ENCODE measurements around the gene CNIH2.
A peak's percentile ranks its signal among the peaks of the same experiment; 100 is the strongest.
"Not testable (repeated sequence)": the region's sequence is repeated elsewhere in the genome, so short reads cannot be mapped to it uniquely, and the experiment has no call there.

The CNIH2 gene

DNA sequence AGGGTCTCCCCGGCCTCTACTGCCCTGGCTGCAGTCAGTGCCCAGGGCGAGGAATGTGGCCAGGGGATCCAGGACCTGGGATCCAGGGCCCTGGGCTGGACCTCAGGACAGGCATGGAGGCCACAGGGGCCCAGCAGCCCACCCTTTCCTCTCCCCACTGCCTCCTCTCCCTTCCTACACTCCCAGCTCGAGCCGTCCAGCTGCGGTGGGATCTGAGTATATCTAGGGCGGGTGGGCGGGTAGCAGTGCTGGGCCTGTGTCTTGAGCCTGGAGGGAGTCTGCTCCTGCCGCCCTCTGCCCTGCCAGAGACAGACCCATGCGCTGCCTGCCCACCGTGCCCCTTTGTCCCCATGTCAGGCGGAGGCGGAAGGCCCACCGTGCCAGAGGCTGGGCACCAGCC, 1.4 kb upstream of the CNIH2 start:
- not testable (repeated sequence) for H3K4me3 Mint-ChIP-seq
- peaks cover 64% of the 10 kb centered on the region for H3K36me3 Mint-ChIP-seq (ENCODE audit: low read depth)

GRCh38 chr11:66277064-66277463, 911 bp upstream of the CNIH2 start:
- H3K4me3 Mint-ChIP-seq; intact Hi-C loops (cut with micrococcal nuclease); H3K9me3 Mint-ChIP-seq: not testable (repeated sequence)
- H3K27me3 Mint-ChIP-seq: peaks cover 46% of the 10 kb centered on the region
- peaks cover 30% of the 10 kb centered on the region for H3K4me1 Mint-ChIP-seq (ENCODE audit: low read depth)
- H3K27ac Mint-ChIP-seq: peak overlapping the region; percentile 54
- H3K36me3 Mint-ChIP-seq (ENCODE audit: low read depth): peaks cover 59% of the 10 kb centered on the region

More for the DNA sequence above, 1.4 kb upstream of the CNIH2 start:
- Mint-ChIP-seq H3K27me3 (peaks cover 43% of the 10 kb centered on the region), H3K4me1 (ENCODE audit: low read depth) (peaks cover 29% of the 10 kb centered on the region), H3K27ac (peak overlapping the region; percentile 54)
- H3K9me3 Mint-ChIP-seq; intact Hi-C loops (cut with micrococcal nuclease): not testable (repeated sequence)

- peak overlapping the region; percentile 61 for H3K4me3 Mint-ChIP-seq
- no peak overlapping the region for H3K27ac Mint-ChIP-seq
- H3K9me3 Mint-ChIP-seq: no peaks in the 10 kb centered on the region
- peaks cover 51% of the 10 kb centered on the region for H3K36me3 Mint-ChIP-seq (ENCODE audit: low read depth)
- intact Hi-C loops (cut with micrococcal nuclease): no loop called here
- peaks cover 43% of the 10 kb centered on the region for H3K4me1 Mint-ChIP-seq (ENCODE audit: low read depth)
- H3K27me3 Mint-ChIP-seq: peaks cover 46% of the 10 kb centered on the region
Observed at GRCh38 chr11:66278363-66279091, 552 bp downstream of the CNIH2 start.

- Mint-ChIP-seq H3K9me3 (no peaks in the 10 kb centered on the region), H3K4me3 (no peak overlapping the region), H3K4me1 (ENCODE audit: low read depth) (peaks cover 43% of the 10 kb centered on the region), H3K36me3 (ENCODE audit: low read depth) (peaks cover 50% of the 10 kb centered on the region), H3K27ac (peak overlapping the region; percentile 8), H3K27me3 (peaks cover 46% of the 10 kb centered on the region)
- intact Hi-C loops (cut with micrococcal nuclease): no loop called here
Observed at GRCh38 chr11:66279092-66279734, 1.2 kb downstream of the CNIH2 start.

DNA sequence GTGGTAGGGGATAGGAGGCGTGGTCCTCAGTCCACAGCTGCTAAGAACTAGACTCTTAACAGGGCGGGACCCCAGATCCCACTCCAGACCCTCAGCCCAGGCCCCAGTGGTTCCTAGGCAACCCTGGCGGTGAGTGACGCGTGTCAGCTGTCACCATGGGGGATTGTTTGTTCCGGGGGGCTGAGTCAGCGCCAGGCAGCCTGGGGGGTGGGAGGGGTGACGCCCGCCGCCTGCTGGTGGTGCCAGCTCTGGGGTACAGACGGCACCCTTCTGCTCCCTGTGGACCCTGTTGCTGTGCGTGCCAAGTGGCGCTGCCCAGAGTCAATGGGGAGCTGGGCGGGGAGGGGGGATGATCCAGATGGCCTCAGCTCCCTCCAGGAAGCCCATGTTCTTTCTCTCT, 2.5 kb downstream of the CNIH2 start:
- Mint-ChIP-seq H3K9me3 (no peaks in the 10 kb centered on the region), H3K36me3 (ENCODE audit: low read depth) (peaks cover 50% of the 10 kb centered on the region), H3K27ac (no peak overlapping the region), H3K4me3 (no peak overlapping the region), H3K4me1 (ENCODE audit: low read depth) (peaks cover 43% of the 10 kb centered on the region), H3K27me3 (peaks cover 46% of the 10 kb centered on the region)
- intact Hi-C loops (cut with micrococcal nuclease): no loop called here

DNA sequence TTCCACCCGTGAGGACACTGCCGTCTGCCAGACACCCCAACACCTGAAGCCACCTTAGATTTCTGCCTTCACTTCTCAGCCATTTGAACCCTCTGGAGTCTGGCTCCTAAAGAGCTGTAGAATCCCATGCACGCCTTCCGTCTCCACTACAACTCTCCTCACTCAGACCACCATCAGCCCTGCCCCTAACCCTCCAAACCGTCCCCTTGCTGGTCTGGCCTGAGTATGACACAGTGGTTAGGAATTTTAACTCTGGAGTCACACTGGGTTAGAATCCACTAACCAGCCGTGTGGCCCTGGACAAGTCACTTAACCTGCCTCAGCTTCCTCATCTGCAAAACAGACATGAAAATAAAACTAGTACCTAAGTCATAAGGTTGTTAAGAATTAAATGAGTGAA, 3.0 kb downstream of the CNIH2 start:
- no peak overlapping the region for H3K27ac Mint-ChIP-seq

DNA sequence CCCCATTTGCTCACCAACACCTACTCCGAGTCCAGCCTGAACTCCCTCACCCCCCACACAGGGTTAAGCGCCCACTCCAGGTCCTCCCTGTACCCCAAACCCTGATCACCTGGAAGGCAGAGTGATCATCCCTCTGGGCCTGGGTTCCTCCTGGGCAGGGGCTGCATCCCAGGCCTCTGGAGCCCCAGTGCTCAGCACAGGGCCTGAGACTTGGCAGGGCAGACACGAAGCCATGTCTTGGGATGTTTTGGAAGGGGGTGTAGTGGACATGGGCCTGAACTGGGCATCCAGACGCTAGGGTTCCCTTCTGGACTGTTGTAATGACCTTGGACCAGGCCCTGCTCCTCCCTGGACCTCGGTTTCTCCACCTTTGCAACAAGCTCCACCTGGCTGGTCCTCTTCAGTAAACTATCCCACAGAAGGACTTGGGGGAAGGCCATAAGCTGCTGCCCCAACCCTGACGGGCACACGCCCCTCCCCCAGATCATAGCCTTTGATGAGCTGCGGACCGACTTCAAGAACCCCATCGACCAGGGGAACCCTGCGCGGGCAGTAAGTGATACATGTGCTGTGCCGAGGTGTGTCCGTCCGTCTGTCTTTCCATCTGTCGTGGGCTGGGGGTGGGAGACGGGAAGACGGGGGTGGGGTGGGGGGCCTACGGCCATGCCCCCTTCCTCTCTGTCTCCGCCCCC, 3.9 kb downstream of the CNIH2 start:
- Mint-ChIP-seq H3K9me3 (no peaks in the 10 kb centered on the region), H3K36me3 (ENCODE audit: low read depth) (peaks cover 46% of the 10 kb centered on the region), H3K4me1 (ENCODE audit: low read depth) (peaks cover 45% of the 10 kb centered on the region), H3K4me3 (no peak overlapping the region), H3K27ac (no peak overlapping the region), H3K27me3 (peaks cover 42% of the 10 kb centered on the region)
- intact Hi-C loops (cut with micrococcal nuclease): loop anchor here (1.0 to 2.0 kb wide), 2 partner anchors 13 to 60 kb away; partner anchors contain the start of gene RAB1B

More for the DNA sequence above, 3.0 kb downstream of the CNIH2 start:
- H3K36me3 Mint-ChIP-seq (ENCODE audit: low read depth): peaks cover 50% of the 10 kb centered on the region
- peaks cover 46% of the 10 kb centered on the region for H3K27me3 Mint-ChIP-seq
- H3K4me3 Mint-ChIP-seq: no peak overlapping the region
- intact Hi-C loops (cut with micrococcal nuclease): no loop called here
- H3K4me1 Mint-ChIP-seq (ENCODE audit: low read depth): peaks cover 43% of the 10 kb centered on the region
- H3K9me3 Mint-ChIP-seq: no peaks in the 10 kb centered on the region

DNA sequence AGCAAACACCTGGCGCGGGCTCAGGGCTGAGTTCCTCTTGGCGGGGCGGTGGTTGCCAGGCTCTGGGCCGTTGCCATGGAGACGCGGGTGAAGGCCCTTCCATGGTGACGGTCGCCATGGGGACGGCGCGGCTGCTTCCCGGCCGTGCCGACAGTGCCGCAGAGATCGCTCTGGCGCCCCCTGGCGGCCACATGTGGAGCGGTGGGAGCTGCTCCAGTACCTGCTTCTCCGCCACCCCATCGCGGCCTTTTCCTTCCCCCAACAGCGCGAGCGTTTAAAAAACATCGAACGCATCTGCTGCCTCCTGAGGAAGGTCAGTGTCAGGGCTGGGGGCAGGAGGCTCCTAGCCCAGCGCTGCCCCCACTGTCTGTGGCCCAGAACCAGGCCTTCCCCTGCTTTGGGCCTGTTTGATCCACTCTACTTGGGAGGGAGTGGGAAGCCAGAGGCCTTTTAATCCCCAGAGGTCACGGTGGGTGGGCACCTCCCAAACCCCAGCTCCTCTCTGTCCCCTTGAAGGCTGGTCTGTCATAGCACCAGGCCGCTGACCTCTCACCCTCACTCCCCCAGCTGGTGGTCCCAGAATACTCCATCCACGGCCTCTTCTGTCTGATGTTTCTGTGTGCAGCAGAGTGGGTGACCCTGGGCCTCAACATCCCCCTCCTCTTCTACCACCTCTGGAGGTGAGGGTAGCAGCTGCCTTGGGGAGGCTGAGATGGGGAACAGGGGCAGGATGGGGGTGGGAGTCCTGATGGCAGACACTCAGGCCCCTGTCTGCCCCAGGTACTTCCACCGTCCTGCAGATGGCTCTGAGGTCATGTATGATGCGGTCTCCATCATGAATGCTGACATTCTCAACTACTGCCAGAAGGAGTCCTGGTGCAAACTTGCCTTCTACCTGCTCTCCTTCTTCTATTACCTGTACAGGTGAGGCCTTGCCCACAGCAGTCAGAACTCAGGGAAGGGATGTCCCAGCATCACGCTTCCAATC, 4.8 kb downstream of the CNIH2 start:
- H3K4me1 Mint-ChIP-seq (ENCODE audit: low read depth): peaks cover 45% of the 10 kb centered on the region
- H3K9me3 Mint-ChIP-seq: no peaks in the 10 kb centered on the region
- no peak overlapping the region for H3K4me3 Mint-ChIP-seq
- H3K27ac Mint-ChIP-seq: no peak overlapping the region
- H3K27me3 Mint-ChIP-seq: peaks cover 33% of the 10 kb centered on the region
- intact Hi-C loops (cut with micrococcal nuclease): loop anchor here (1.0 to 2.0 kb wide), 2 partner anchors 14 to 60 kb away; partner anchors contain the start of gene RAB1B
- peaks cover 44% of the 10 kb centered on the region for H3K36me3 Mint-ChIP-seq (ENCODE audit: low read depth)

- peaks cover 46% of the 10 kb centered on the region for H3K36me3 Mint-ChIP-seq (ENCODE audit: low read depth)
- intact Hi-C loops (cut with micrococcal nuclease): loop anchor here (2.0 kb wide), 1 partner anchor 15 kb away; the partner anchor contains the start of gene RAB1B
- peaks cover 51% of the 10 kb centered on the region for H3K4me1 Mint-ChIP-seq (ENCODE audit: low read depth)
- H3K27me3 Mint-ChIP-seq: peaks cover 32% of the 10 kb centered on the region
- H3K9me3 Mint-ChIP-seq: no peaks in the 10 kb centered on the region
- H3K27ac Mint-ChIP-seq: no peak overlapping the region
- no peak overlapping the region for H3K4me3 Mint-ChIP-seq
Observed at GRCh38 chr11:66283461-66284105, 5.6 kb downstream of the CNIH2 start.

DNA sequence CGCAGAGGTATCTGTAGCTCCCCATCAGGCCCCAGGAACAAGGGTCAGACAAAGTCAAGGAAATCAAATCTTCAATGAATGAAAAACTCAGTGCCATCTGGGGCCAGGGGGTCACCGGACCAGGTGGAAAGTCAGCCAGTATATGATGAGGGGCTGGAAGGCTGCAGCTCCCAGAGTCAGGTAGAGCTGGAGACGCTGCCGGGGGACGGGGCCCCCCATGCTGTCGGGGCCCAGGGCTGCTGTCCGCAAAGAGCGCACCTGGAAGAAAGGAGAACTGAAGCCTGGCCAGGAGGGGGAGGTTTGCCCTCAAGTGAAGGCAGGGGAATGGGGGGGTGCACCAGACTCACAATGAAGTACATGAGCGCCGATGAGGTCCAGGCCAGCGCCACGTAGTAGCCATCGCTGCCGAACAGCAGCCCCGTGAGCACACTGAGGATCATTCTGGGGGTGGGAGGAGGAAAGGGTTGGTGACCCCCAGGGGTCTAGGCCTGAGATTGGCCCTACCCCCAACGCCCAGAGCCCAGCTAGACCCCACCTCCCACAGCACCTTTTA, 6.6 kb downstream of the CNIH2 start:
- H3K4me1 Mint-ChIP-seq (ENCODE audit: low read depth): peaks cover 45% of the 10 kb centered on the region
- intact Hi-C loops (cut with micrococcal nuclease): no loop called here
- H3K27me3 Mint-ChIP-seq: peaks cover 22% of the 10 kb centered on the region
- H3K4me3 Mint-ChIP-seq: no peak overlapping the region
- no peak overlapping the region for H3K27ac Mint-ChIP-seq
- H3K36me3 Mint-ChIP-seq (ENCODE audit: low read depth): peaks cover 50% of the 10 kb centered on the region
- no peaks in the 10 kb centered on the region for H3K9me3 Mint-ChIP-seq

DNA sequence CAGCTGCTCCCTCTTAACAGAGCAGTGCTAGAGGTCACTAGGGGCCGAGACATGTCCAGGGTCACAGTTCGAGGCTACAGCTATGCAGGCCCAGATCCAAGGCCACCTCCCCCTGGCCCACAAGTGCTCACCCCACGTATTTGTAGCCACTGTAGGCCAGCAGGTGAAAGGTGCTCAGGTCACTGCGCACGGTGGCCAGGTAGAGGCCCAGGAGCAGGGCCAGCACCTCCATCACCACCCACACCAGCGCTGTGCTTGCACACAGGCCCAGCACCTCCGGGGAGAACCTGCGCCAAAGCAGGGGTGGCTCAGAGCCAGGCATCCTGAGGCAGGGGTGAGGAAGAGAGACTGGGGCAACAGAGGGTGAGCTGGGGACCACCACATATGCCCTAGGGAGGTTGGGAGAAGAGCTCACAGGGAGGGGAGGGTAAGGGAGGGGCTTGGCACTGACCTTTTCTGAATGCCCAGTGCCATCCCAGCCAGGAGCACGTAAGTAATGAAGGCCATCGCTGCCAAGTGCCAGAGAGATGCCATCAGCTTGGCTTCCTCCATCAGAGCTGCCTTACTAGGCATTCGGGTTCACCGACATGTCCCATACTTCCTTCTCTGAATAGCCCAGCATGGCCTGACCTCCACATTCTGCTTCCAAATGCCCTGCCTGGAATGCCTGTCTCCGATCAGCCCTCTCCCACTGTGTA, 7.4 kb downstream of the CNIH2 start:
- peaks cover 22% of the 10 kb centered on the region for H3K27me3 Mint-ChIP-seq
- H3K4me1 Mint-ChIP-seq (ENCODE audit: low read depth): peaks cover 51% of the 10 kb centered on the region
- peaks cover 47% of the 10 kb centered on the region for H3K36me3 Mint-ChIP-seq (ENCODE audit: low read depth)
- intact Hi-C loops (cut with micrococcal nuclease): no loop called here
- no peak overlapping the region for H3K27ac Mint-ChIP-seq
- no peak overlapping the region for H3K4me3 Mint-ChIP-seq
- H3K9me3 Mint-ChIP-seq: no peaks in the 10 kb centered on the region

GRCh38 chr11:66286699-66287098, 8.7 kb downstream of the CNIH2 start:
- peaks cover 51% of the 10 kb centered on the region for H3K4me1 Mint-ChIP-seq (ENCODE audit: low read depth)
- H3K27ac Mint-ChIP-seq: peak overlapping the region; percentile 80
- intact Hi-C loops (cut with micrococcal nuclease): no loop called here
- H3K9me3 Mint-ChIP-seq: no peaks in the 10 kb centered on the region
- H3K4me3 Mint-ChIP-seq: no peak overlapping the region
- H3K36me3 Mint-ChIP-seq (ENCODE audit: low read depth): peaks cover 47% of the 10 kb centered on the region
- peaks cover 23% of the 10 kb centered on the region for H3K27me3 Mint-ChIP-seq
